HEK293 (cell line): ENCODE measurements around the gene CIAPIN1.
A peak's percentile ranks its signal among the peaks of the same experiment; 100 is the strongest.

Source experiments
- CTCF ChIA-PET: fragments of 350-600 bp; formaldehyde crosslinking; extraction: SDS; loops from one replicate; lab custom pipeline; 2021; ENCODE audit warnings: antibody characterized with exemption; lab: Yijun Ruan, JAX
- POLR2A ChIA-PET: fragments of 300-600 bp; formaldehyde crosslinking; extraction: SDS; loops from one replicate; lab custom pipeline; 2020; ENCODE audit warnings: antibody characterized with exemption, inconsistent platforms; lab: Yijun Ruan, JAX
- H3K27ac ChIP-seq: fragments of 200-500 bp; sonication (Bioruptor generic); 2 replicates; pipeline ENCODE4 v1.5.1; 2014; ENCODE audit warnings: low read depth, low read length, control low read depth, inconsistent platforms; ENCODE audit errors: extremely low read depth
- H3K36me3 ChIP-seq, 2 experiments: fragments of 200-500 bp in 1 of 2; sonication (Bioruptor generic) in 1 of 2; 1 replicate in 1 of 2; 2 replicates in 1 of 2; pipeline ENCODE4 v1.5.1; 2014 to 2017; ENCODE audit warnings: inconsistent platforms in 2 of 2, low read length in 2 of 2; ENCODE audit not compliant: control insufficient read depth in 2 of 2, insufficient read depth in 1 of 2
- H3K4me1 ChIP-seq: fragments of 200-500 bp; sonication (Bioruptor generic); 2 replicates; pipeline ENCODE4 v1.5.1; 2014; ENCODE audit warnings: mild to moderate bottlenecking, low read length, inconsistent platforms; ENCODE audit not compliant: control insufficient read depth, insufficient read depth
- H3K4me3 ChIP-seq: 2 replicates; pipeline ENCODE4 v1.5.1; 2011; ENCODE audit warnings: low read depth, mild to moderate bottlenecking, control low read depth, low read length, moderate library complexity
- H3K9me3 ChIP-seq: fragments of 200-500 bp; sonication (Bioruptor generic); 2 replicates; pipeline ENCODE4 v1.5.1; 2014; ENCODE audit warnings: low read depth, low read length, inconsistent platforms; ENCODE audit not compliant: control insufficient read depth, insufficient read depth
- KLF7 ChIP-seq: fragments of 450-650 bp; formaldehyde crosslinking; IDR thresholded peaks from 2 replicates; pipeline ENCODE4 v1.5.1; 2016; ENCODE audit warnings: missing biosample characterization, missing genetic modification characterization, borderline replicate concordance
- KLF8 ChIP-seq: fragments of 450-650 bp; formaldehyde crosslinking; IDR thresholded peaks from 2 replicates; pipeline ENCODE4 v1.5.1; 2016; ENCODE audit warnings: missing biosample characterization, missing genetic modification characterization
- MZF1 ChIP-seq: fragments of 450-650 bp; formaldehyde crosslinking; IDR thresholded peaks from 2 replicates; pipeline ENCODE4 v1.5.1; 2017; ENCODE audit warnings: missing biosample characterization, missing genetic modification characterization, borderline replicate concordance
- SALL2 ChIP-seq: fragments of 450-650 bp; formaldehyde crosslinking; IDR thresholded peaks from 2 replicates; pipeline ENCODE4 v1.5.0; 2017; ENCODE audit warnings: missing biosample characterization, mild to moderate bottlenecking, missing genetic modification characterization, borderline replicate concordance
- SCRT1 ChIP-seq: fragments of 450-650 bp; formaldehyde crosslinking; IDR thresholded peaks from 2 replicates; pipeline ENCODE4 v1.5.1; 2016; ENCODE audit warnings: missing biosample characterization, missing genetic modification characterization, borderline replicate concordance
- SP2 ChIP-seq: fragments of 450-650 bp; formaldehyde crosslinking; IDR thresholded peaks from 2 replicates; pipeline ENCODE4 v1.5.1; 2016; ENCODE audit warnings: missing biosample characterization, missing genetic modification characterization
- SP7 ChIP-seq: fragments of 450-650 bp; formaldehyde crosslinking; IDR thresholded peaks from 2 replicates; pipeline ENCODE4 v1.5.1; 2016; ENCODE audit warnings: missing biosample characterization, missing genetic modification characterization
- ZBTB17 ChIP-seq: fragments of 450-650 bp; formaldehyde crosslinking; IDR thresholded peaks from 2 replicates; pipeline ENCODE4 v1.5.1; 2016; ENCODE audit warnings: missing biosample characterization, missing genetic modification characterization
- ZFHX2 ChIP-seq: fragments of 450-650 bp; formaldehyde crosslinking; conservative IDR thresholded peaks from 2 replicates; pipeline ENCODE4 v1.5.1; 2016; ENCODE audit warnings: missing biosample characterization, missing genetic modification characterization
- ZNF138 ChIP-seq: fragments of 450-650 bp; formaldehyde crosslinking; IDR thresholded peaks from 2 replicates; pipeline ENCODE4 v1.5.1; 2016; ENCODE audit warnings: missing biosample characterization, missing genetic modification characterization, borderline replicate concordance
- ZNF140 ChIP-seq: fragments of 450-650 bp; formaldehyde crosslinking; IDR thresholded peaks from 2 replicates; pipeline ENCODE4 v1.5.1; 2016; ENCODE audit warnings: missing biosample characterization, missing genetic modification characterization
- ZNF16 ChIP-seq: fragments of 450-650 bp; formaldehyde crosslinking; IDR thresholded peaks from 2 replicates; pipeline ENCODE4 v1.5.1; 2016; ENCODE audit warnings: low read depth, missing biosample characterization, missing genetic modification characterization
- ZNF2 ChIP-seq: fragments of 450-650 bp; formaldehyde crosslinking; IDR thresholded peaks from 2 replicates; pipeline ENCODE4 v1.5.1; 2016; ENCODE audit warnings: missing biosample characterization, missing genetic modification characterization
- ZNF26 ChIP-seq: fragments of 450-650 bp; formaldehyde crosslinking; IDR thresholded peaks from 2 replicates; pipeline ENCODE4 v1.5.1; 2016; ENCODE audit warnings: missing biosample characterization, missing genetic modification characterization
- ZNF341 ChIP-seq: fragments of 450-650 bp; formaldehyde crosslinking; IDR thresholded peaks from 2 replicates; pipeline ENCODE4; 2016; ENCODE audit warnings: low read depth, missing biosample characterization, missing genetic modification characterization
- ZNF350 ChIP-seq: fragments of 450-650 bp; formaldehyde crosslinking; IDR thresholded peaks from 2 replicates; pipeline ENCODE4 v1.5.0; 2017; ENCODE audit warnings: missing biosample characterization, mild to moderate bottlenecking, missing genetic modification characterization
- ZNF416 ChIP-seq: fragments of 450-650 bp; formaldehyde crosslinking; IDR thresholded peaks from 2 replicates; pipeline ENCODE4 v1.5.1; 2016; ENCODE audit warnings: missing biosample characterization, missing genetic modification characterization
- ZNF514 ChIP-seq: fragments of 450-650 bp; formaldehyde crosslinking; IDR thresholded peaks from 2 replicates; pipeline ENCODE4 v1.5.1; 2016; ENCODE audit warnings: missing biosample characterization, missing genetic modification characterization
- ZNF530 ChIP-seq: fragments of 450-650 bp; formaldehyde crosslinking; IDR thresholded peaks from 2 replicates; pipeline ENCODE4 v1.5.1; 2016; ENCODE audit warnings: low read depth, missing biosample characterization, missing genetic modification characterization
- ZNF561 ChIP-seq: fragments of 450-650 bp; IDR thresholded peaks from 2 replicates; pipeline ENCODE4 v1.5.1; 2018; ENCODE audit warnings: missing biosample characterization, missing genetic modification characterization, borderline replicate concordance
- ZNF654 ChIP-seq: fragments of 450-650 bp; formaldehyde crosslinking; IDR thresholded peaks from 2 replicates; pipeline ENCODE4 v1.5.1; 2016; ENCODE audit warnings: low read depth, missing biosample characterization, missing genetic modification characterization
- ZNF704 ChIP-seq: fragments of 450-650 bp; formaldehyde crosslinking; IDR thresholded peaks from 2 replicates; pipeline ENCODE4 v1.5.1; 2016; ENCODE audit warnings: missing biosample characterization, missing genetic modification characterization
- ZNF777 ChIP-seq: fragments of 450-650 bp; formaldehyde crosslinking; IDR thresholded peaks from 2 replicates; pipeline ENCODE4 v1.5.1; 2017; ENCODE audit warnings: missing biosample characterization, missing genetic modification characterization, borderline replicate concordance
- ZNF791 ChIP-seq: fragments of 450-650 bp; formaldehyde crosslinking; IDR thresholded peaks from 2 replicates; pipeline ENCODE4 v1.5.1; 2016; ENCODE audit warnings: missing biosample characterization, missing genetic modification characterization
- ZNF837 ChIP-seq: fragments of 450-650 bp; formaldehyde crosslinking; IDR thresholded peaks from 2 replicates; pipeline ENCODE4 v1.5.1; 2016; ENCODE audit warnings: missing biosample characterization, missing genetic modification characterization
- ZXDB ChIP-seq: fragments of 450-650 bp; formaldehyde crosslinking; IDR thresholded peaks from 2 replicates; pipeline ENCODE4 v1.5.1; 2016; ENCODE audit warnings: missing biosample characterization, missing genetic modification characterization
- TF ChIP-seq, protein P1 (sequence below): fragments of 450-650 bp; formaldehyde crosslinking; IDR thresholded peaks from 2 replicates; pipeline ENCODE4 v1.5.1; 2016; ENCODE audit warnings: missing biosample characterization, missing genetic modification characterization
- TF ChIP-seq, protein P2 (sequence below): fragments of 450-650 bp; formaldehyde crosslinking; IDR thresholded peaks from 2 replicates; pipeline ENCODE4 v1.5.1; 2016; ENCODE audit warnings: missing biosample characterization, missing genetic modification characterization
- TF ChIP-seq, protein P3 (sequence below): fragments of 450-650 bp; formaldehyde crosslinking; IDR thresholded peaks from 2 replicates; pipeline ENCODE4 v1.5.1; 2017; ENCODE audit warnings: missing biosample characterization, missing genetic modification characterization

Gene CIAPIN1

DNA sequence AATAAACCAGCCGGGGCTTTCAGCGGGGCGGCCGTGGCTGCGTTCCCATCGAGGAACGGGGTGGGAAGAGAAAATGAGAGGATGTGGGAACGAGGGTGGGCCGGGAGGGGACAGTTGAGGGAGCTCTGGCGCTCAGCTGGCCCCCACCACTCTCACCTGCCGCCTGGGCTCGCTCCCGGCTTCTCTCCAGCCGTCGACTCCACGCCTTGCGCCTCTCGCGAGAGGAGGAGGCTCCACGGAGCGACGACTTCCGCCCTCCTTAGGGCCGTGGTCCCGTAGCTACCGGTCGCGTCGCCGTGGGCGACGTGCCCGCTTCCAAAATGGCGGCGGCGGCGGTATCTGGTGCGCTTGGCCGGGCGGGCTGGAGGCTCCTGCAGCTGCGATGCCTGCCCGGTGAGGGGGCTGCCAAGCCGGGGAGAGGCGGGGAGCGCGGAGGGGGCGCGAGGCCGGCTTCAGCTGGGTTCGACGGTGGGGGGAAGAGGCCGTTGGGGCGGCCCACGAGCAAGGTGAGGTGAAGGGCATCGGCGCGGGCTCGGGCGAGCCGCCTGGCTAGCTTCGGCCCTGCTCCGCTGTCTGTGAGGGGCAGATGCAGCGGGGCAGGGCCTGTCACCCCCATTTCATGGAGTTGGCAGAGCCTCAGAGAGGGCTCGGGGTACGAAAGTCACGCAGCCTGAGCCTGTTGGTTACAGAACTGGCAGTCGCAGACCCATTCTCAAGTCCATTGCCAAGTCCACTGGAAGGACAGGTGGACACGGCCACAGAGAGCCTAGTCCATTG is at the start of gene CIAPIN1, which contains the start of gene COQ9:
TSS of gene CIAPIN1 (minus strand) at position 200 of the 777 bp plus-strand sequence. CDS start 6,457 bp downstream, outside the sequence.
TSS of gene COQ9 (plus strand) at position 294 of the 777 bp plus-strand sequence. CDS start at position 321, 27 bp downstream.
- Histone ChIP-seq H3K36me3 (peaks cover 15 to 20% of the 10 kb centered on the region in 2 experiments), H3K27ac (peak within 1 kb of the TSS; percentile 77), H3K4me1 (no peaks in the 10 kb centered on the region), H3K9me3 (no peaks in the 10 kb centered on the region), H3K4me3 (peak within 1 kb of the TSS; percentile 95)
- ChIA-PET CTCF (interaction anchor here (0.6 to 2.7 kb wide), 8 partner anchors 14 to 571 kb away, joined by 3 to 14 read pairs (median 4); partner anchors contain the start of gene POLR2C), POLR2A (interaction anchor here (0.5 to 2.4 kb wide), 26 partner anchors 9 to 367 kb away, joined by 3 to 40 read pairs (median 4); partner anchors contain the start of genes ADGRG1, POLR2C, PSME3IP1 and RSPRY1)
- peak; percentile 10; the same call in 1 of the 2 replicates for TF ChIP-seq ZBTB17 (tag by site-specific recombination)
- TF ChIP-seq MZF1 (tag by site-specific recombination): no peak
- no peak for TF ChIP-seq ZNF704 (tag by site-specific recombination)
- no peak for TF ChIP-seq ZNF530 (tag by site-specific recombination)
- no peak for TF ChIP-seq ZNF138 (tag by site-specific recombination)
- TF ChIP-seq, protein P1, sequence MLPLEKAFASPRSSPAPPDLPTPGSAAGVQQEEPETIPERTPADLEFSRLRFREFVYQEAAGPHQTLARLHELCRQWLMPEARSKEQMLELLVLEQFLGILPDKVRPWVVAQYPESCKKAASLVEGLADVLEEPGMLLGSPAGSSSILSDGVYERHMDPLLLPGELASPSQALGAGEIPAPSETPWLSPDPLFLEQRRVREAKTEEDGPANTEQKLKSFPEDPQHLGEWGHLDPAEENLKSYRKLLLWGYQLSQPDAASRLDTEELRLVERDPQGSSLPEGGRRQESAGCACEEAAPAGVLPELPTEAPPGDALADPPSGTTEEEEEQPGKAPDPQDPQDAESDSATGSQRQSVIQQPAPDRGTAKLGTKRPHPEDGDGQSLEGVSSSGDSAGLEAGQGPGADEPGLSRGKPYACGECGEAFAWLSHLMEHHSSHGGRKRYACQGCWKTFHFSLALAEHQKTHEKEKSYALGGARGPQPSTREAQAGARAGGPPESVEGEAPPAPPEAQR (tag by site-specific recombination): no peak; the same call in 1 of the 2 replicates
- no peak for TF ChIP-seq ZNF837
- TF ChIP-seq SP2 (tag by site-specific recombination): peak; percentile 78
- TF ChIP-seq ZNF16: no peak
- TF ChIP-seq ZNF791 (tag by site-specific recombination): no peak
- TF ChIP-seq ZNF561 (tag by site-specific recombination): peak; percentile 77; the same call in 1 of the 2 replicates
- TF ChIP-seq KLF7: no peak
- TF ChIP-seq ZNF26: no peak
- peak; percentile 79 for TF ChIP-seq ZNF777 (tag by site-specific recombination)
- no peak for TF ChIP-seq ZNF416
- TF ChIP-seq ZNF140: no peak
- TF ChIP-seq, protein P2, sequence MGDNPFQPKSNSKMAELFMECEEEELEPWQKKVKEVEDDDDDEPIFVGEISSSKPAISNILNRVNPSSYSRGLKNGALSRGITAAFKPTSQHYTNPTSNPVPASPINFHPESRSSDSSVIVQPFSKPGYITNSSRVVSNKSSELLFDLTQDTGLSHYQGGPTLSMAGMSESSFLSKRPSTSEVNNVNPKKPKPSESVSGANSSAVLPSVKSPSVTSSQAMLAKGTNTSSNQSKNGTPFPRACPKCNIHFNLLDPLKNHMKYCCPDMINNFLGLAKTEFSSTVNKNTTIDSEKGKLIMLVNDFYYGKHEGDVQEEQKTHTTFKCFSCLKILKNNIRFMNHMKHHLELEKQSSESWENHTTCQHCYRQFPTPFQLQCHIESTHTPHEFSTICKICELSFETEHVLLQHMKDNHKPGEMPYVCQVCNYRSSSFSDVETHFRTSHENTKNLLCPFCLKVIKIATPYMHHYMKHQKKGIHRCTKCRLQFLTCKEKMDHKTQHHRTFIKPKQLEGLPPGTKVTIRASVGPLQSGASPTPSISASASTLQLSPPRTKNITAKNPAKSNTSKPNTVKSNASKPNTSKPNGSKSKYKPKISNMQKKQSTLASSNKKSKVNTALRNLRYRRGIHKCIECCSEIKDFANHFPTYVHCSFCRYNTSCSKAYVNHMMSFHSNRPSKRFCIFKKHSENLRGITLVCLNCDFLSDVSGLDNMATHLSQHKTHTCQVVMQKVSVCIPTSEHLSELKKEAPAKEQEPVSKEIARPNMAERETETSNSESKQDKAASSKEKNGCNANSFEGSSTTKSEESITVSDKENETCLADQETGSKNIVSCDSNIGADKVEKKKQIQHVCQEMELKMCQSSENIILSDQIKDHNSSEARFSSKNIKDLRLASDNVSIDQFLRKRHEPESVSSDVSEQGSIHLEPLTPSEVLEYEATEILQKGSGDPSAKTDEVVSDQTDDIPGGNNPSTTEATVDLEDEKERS (tag by site-specific recombination): no peak
- peak; percentile 55; the same call in 1 of the 2 replicates for TF ChIP-seq ZNF2 (tag by site-specific recombination)
- TF ChIP-seq ZNF341 (tag by site-specific recombination): no peak
- peak; percentile 77 for TF ChIP-seq SP7 (tag by site-specific recombination)
- peak; percentile 90 for TF ChIP-seq ZXDB (tag by site-specific recombination)
- no peak for TF ChIP-seq SALL2 (tag by site-specific recombination)
- TF ChIP-seq ZNF654: no peak
- TF ChIP-seq, protein P3, sequence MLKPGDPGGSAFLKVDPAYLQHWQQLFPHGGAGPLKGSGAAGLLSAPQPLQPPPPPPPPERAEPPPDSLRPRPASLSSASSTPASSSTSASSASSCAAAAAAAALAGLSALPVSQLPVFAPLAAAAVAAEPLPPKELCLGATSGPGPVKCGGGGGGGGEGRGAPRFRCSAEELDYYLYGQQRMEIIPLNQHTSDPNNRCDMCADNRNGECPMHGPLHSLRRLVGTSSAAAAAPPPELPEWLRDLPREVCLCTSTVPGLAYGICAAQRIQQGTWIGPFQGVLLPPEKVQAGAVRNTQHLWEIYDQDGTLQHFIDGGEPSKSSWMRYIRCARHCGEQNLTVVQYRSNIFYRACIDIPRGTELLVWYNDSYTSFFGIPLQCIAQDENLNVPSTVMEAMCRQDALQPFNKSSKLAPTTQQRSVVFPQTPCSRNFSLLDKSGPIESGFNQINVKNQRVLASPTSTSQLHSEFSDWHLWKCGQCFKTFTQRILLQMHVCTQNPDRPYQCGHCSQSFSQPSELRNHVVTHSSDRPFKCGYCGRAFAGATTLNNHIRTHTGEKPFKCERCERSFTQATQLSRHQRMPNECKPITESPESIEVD: no peak
- TF ChIP-seq ZNF514 (tag by site-specific recombination): no peak
- no peak for TF ChIP-seq ZNF350
- TF ChIP-seq SCRT1: no peak
- peak; percentile 79; the same call in 1 of the 2 replicates for TF ChIP-seq KLF8 (tag by site-specific recombination)
- peak; percentile 89 for TF ChIP-seq ZFHX2 (tag by site-specific recombination)
